ENCODE data around the gene ERP44.

GRCh38 chr9:100038472-100038871 is 60.3 kb downstream of the ERP44 start:
- TF ChIP-seq EZH2 (IDR thresholded peaks at IDR 0.05; ENCODE audit: low read length) (no peak), CTCF (optimal IDR thresholded peaks at IDR 0.05 in 1 of 3, IDR thresholded peaks at IDR 0.05 in 1 of 3, conservative IDR thresholded peaks at IDR 0.05 in 1 of 3; ENCODE audit: extremely low read depth in 1 of 3, insufficient read depth in 2 of 3, low read length in 3 of 3) (no peak)
